HepG2 (cell line): ENCODE data around the gene PDZD7. TPM values are rescaled to one million over a fixed set of nuclear protein-coding genes. Genes with fewer than 3 reads are reported as not detected.
A peak's percentile ranks its signal among the peaks of the same experiment; 100 is the strongest.

Experiments used
- ARNT ChIP-seq: fragments of 450-650 bp; IDR thresholded peaks from 2 replicates; pipeline ENCODE4 v1.6.1; 2017
- ATF1 ChIP-seq: IDR thresholded peaks from 2 replicates; pipeline ENCODE4 v1.6.1; 2016; ENCODE audit warnings: mild to moderate bottlenecking, control low read depth
- ELF4 ChIP-seq: sonication (generic); formaldehyde crosslinking; IDR thresholded peaks from 2 replicates; pipeline ENCODE4 v1.5.0; 2020; ENCODE audit warnings: missing genetic modification reagents, mild to moderate bottlenecking, moderate library complexity, borderline replicate concordance
- KMT2B ChIP-seq: IDR thresholded peaks from 2 replicates; pipeline ENCODE4 v1.6.1; 2016; ENCODE audit warnings: missing genetic modification reagents, missing compliant biosample characterization
- MEIS2 ChIP-seq: sonication (generic); formaldehyde crosslinking; IDR thresholded peaks from 2 replicates; pipeline ENCODE4 v1.9.0; 2021; ENCODE audit warnings: mild to moderate bottlenecking, missing genetic modification reagents
- SOX6 ChIP-seq, 2 experiments: fragments of 450-650 bp in 1 of 2; sonication (generic) in 1 of 2; formaldehyde crosslinking in 1 of 2; IDR thresholded peaks; 2 replicates each; pipeline versions ENCODE4 v1.4.0 to v1.6.1; 2017 to 2020; ENCODE audit warnings: antibody characterized with exemption in 1 of 2, mild to moderate bottlenecking in 1 of 2, missing genetic modification reagents in 1 of 2
- STAT6 ChIP-seq: sonication (generic); formaldehyde crosslinking; IDR thresholded peaks from 2 replicates; pipeline ENCODE4 v1.4.0; 2020; ENCODE audit warnings: missing genetic modification reagents, mild to moderate bottlenecking, borderline replicate concordance
- TCF7 ChIP-seq: sonication (generic); IDR thresholded peaks from 2 replicates; pipeline ENCODE4 v1.6.1; 2016; ENCODE audit warnings: antibody characterized with exemption, low read depth
- TOPORS ChIP-seq: sonication (generic); formaldehyde crosslinking; IDR thresholded peaks from 2 replicates; pipeline ENCODE4 v1.8.0; 2023; ENCODE audit warnings: mild to moderate bottlenecking, missing genetic modification reagents
- ZNF354B ChIP-seq: sonication (generic); formaldehyde crosslinking; IDR thresholded peaks from 2 replicates; pipeline ENCODE4 v1.8.0; 2022; ENCODE audit warnings: mild to moderate bottlenecking, missing genetic modification reagents
- ZNF503 ChIP-seq: sonication (generic); formaldehyde crosslinking; IDR thresholded peaks from 2 replicates; pipeline ENCODE4 v1.4.0; 2020; ENCODE audit warnings: missing genetic modification reagents
- ZNF569 ChIP-seq: sonication (generic); formaldehyde crosslinking; IDR thresholded peaks from 2 replicates; pipeline ENCODE4 v1.5.0; 2020; ENCODE audit warnings: mild to moderate bottlenecking, missing genetic modification reagents, moderate library complexity, borderline replicate concordance
- ZNF615 ChIP-seq: sonication (generic); formaldehyde crosslinking; IDR thresholded peaks from 2 replicates; pipeline ENCODE4 v1.5.0; 2020; ENCODE audit warnings: mild to moderate bottlenecking, missing genetic modification reagents, borderline replicate concordance
- ZNF644 ChIP-seq: IDR thresholded peaks from 2 replicates; pipeline ENCODE4 v1.6.1; 2016; ENCODE audit warnings: low read depth
- ZNF780A ChIP-seq: sonication (generic); formaldehyde crosslinking; IDR thresholded peaks from 2 replicates; pipeline ENCODE4 v1.8.0; 2022; ENCODE audit warnings: mild to moderate bottlenecking, missing genetic modification reagents, moderate library complexity
- ZNF788 ChIP-seq: sonication (generic); formaldehyde crosslinking; IDR thresholded peaks from 2 replicates; pipeline ENCODE4 v1.5.0; 2020; ENCODE audit warnings: mild to moderate bottlenecking, missing genetic modification reagents, borderline replicate concordance
- polyA plus RNA-seq, 8 experiments: library from polyadenylated mRNA; depleted of rRNA in 3 of 8; stranded (reverse) in 7 of 8; unstranded in 1 of 8; fragments of >200 nt; fragmentation: Illumina TruSeq in 4 of 8; extraction: Trizol in 4 of 8; gene quantifications; 2 replicates each; pipeline versions ENCODE4 v1.2.1 to v1.2.3, GENCODE V29; 2011 to 2016; ENCODE audit warnings: low read depth in 4 of 8, missing spikeins in 1 of 8, mixed read lengths in 1 of 8; ENCODE audit not compliant: insufficient read depth in 1 of 8
- total RNA-seq, 5 experiments: library from RNA; depleted of rRNA; stranded (reverse); fragments of >200 nt; fragmentation: Illumina TruSeq; extraction: Trizol; gene quantifications; 2 replicates each; pipeline ENCODE4 v1.2.3, GENCODE V29; 2016; ENCODE audit warnings: low read depth in 1 of 5
- TF ChIP-seq, protein P1 (sequence below): sonication (generic); formaldehyde crosslinking; IDR thresholded peaks from 2 replicates; pipeline ENCODE4 v1.4.0; 2020; ENCODE audit warnings: mild to moderate bottlenecking, missing genetic modification reagents, borderline replicate concordance
- TF ChIP-seq, protein P2 (sequence below): sonication (generic); formaldehyde crosslinking; IDR thresholded peaks from 2 replicates; pipeline ENCODE4 v1.4.0; 2020; ENCODE audit warnings: missing genetic modification reagents
- TF ChIP-seq, protein P3 (sequence below): IDR thresholded peaks from 2 replicates; pipeline ENCODE4 v1.6.1; 2016

PDZD7 gene
- total and polyA plus RNA-seq, 2 of the 13 experiments (the other 11 are each of a cell fraction or from before 2014, with no cell fraction given) = 0.58 to 0.73 TPM

DNA sequence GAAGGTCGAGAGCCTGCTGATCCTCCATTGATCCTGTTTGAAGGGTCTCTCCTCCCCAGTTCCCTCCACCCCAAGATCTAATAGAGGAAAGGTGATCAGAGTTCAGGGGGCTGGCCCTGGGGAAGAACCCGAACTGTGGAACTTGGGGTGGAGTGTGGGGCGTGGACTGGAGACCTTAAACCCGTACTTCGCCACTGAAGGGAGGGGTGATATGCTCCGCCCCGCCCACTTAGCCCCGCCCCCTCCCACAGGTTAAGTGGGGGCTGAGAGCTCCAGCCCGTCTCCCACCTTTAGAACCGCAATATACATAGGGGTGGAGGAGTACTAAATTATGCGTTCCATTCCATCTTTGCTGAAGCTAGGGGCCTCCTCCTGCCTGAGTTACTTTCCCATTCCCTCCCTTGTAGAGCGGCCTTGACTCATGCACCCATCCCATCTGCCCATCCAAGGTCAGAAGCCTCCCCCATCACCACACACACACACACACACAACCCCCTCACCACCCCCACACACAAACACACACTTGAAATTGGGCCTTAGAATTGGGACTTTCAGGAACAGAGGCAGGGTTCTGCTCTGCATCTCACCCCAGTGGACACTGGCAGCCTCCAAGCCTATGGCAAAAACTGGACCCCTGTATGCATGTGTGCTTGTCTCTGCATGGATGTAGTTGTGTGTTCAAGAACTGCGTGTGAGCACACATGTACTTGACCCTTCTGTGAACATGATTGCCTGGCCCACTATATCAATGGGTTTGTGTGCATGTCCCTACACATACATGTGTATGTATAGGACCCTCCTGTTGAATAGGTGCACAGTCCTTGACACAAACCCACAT, 60.6 kb downstream of the PDZD7 start (continued):
- TF ChIP-seq ATF1 (CRISPR knock-in tag) = no peak
- TF ChIP-seq TCF7 = peak; percentile 28; the same call in 1 of the 2 replicates
- no peak for TF ChIP-seq ELF4
- no peak for TF ChIP-seq ZNF644 (CRISPR knock-in tag)
- TF ChIP-seq ZNF354B (CRISPR knock-in tag) = no peak
- TF ChIP-seq MEIS2 (CRISPR knock-in tag) = no peak
- TF ChIP-seq ZNF780A (CRISPR knock-in tag) = no peak
- no peak for TF ChIP-seq ZNF569 (CRISPR knock-in tag)
- TF ChIP-seq SOX6 (IDR thresholded peaks at IDR 0.05) = no peak
- TF ChIP-seq SOX6 (CRISPR knock-in tag; IDR thresholded peaks at IDR 0.05) = 0 out of 2 replicates have a peak, but pooled peaks have one; percentile 33
- TF ChIP-seq, protein P1, sequence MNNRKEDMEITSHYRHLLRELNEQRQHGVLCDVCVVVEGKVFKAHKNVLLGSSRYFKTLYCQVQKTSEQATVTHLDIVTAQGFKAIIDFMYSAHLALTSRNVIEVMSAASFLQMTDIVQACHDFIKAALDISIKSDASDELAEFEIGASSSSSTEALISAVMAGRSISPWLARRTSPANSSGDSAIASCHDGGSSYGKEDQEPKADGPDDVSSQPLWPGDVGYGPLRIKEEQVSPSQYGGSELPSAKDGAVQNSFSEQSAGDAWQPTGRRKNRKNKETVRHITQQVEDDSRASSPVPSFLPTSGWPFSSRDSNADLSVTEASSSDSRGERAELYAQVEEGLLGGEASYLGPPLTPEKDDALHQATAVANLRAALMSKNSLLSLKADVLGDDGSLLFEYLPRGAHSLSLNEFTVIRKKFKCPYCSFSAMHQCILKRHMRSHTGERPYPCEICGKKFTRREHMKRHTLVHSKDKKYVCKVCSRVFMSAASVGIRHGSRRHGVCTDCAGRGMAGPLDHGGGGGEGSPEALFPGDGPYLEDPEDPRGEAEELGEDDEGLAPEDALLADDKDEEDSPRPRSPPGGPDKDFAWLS (CRISPR knock-in tag) = no peak; the same call in 1 of the 2 replicates
- TF ChIP-seq ZNF503 (CRISPR knock-in tag) = no peak
- TF ChIP-seq ARNT = no peak
- TF ChIP-seq, protein P2, sequence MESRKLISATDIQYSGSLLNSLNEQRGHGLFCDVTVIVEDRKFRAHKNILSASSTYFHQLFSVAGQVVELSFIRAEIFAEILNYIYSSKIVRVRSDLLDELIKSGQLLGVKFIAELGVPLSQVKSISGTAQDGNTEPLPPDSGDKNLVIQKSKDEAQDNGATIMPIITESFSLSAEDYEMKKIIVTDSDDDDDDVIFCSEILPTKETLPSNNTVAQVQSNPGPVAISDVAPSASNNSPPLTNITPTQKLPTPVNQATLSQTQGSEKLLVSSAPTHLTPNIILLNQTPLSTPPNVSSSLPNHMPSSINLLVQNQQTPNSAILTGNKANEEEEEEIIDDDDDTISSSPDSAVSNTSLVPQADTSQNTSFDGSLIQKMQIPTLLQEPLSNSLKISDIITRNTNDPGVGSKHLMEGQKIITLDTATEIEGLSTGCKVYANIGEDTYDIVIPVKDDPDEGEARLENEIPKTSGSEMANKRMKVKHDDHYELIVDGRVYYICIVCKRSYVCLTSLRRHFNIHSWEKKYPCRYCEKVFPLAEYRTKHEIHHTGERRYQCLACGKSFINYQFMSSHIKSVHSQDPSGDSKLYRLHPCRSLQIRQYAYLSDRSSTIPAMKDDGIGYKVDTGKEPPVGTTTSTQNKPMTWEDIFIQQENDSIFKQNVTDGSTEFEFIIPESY (CRISPR knock-in tag) = no peak
- no peak for TF ChIP-seq STAT6 (CRISPR knock-in tag)
- no peak for TF ChIP-seq KMT2B
- TF ChIP-seq ZNF788 (CRISPR knock-in tag) = 0 out of 2 replicates have a peak, but pooled peaks have one; percentile 76
- TF ChIP-seq TOPORS (CRISPR knock-in tag) = no peak
- TF ChIP-seq, protein P3, sequence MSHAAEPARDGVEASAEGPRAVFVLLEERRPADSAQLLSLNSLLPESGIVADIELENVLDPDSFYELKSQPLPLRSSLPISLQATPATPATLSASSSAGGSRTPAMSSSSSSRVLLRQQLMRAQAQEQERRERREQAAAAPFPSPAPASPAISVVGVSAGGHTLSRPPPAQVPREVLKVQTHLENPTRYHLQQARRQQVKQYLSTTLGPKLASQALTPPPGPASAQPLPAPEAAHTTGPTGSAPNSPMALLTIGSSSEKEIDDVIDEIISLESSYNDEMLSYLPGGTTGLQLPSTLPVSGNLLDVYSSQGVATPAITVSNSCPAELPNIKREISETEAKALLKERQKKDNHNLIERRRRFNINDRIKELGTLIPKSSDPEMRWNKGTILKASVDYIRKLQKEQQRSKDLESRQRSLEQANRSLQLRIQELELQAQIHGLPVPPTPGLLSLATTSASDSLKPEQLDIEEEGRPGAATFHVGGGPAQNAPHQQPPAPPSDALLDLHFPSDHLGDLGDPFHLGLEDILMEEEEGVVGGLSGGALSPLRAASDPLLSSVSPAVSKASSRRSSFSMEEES (CRISPR knock-in tag) = no peak
- TF ChIP-seq ZNF615 (CRISPR knock-in tag) = 0 out of 2 replicates have a peak, but pooled peaks have one; percentile 15
